Fibroblast of peridontal ligament (primary cell): ENCODE data around the gene CYTIP.

Source experiments
- DNase-seq: peaks from one replicate; pipeline ENCODE4 v3.0.0-alpha.2; 2010; ENCODE audit errors: extremely low read depth

Gene CYTIP

DNA sequence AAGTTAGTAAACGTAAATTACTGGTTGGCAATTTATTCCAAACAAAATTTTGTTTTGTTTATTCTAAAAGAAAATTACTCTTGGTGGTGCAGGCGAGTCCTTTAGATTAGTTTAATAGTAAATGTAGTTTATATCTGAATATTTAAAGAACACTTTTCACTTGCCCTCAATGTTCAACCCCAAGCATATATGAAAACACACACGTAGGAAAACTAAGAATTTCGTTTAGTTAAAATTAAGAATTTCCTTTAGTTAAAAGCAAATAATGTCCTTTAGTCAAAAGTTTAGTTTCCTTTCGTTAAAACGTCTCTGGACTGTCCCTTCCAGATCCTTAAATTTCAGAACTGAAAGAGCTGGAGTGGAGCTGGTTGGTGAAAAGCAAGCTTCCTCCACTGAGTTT is 19.1 kb upstream of the CYTIP start:
- DNase-seq: no peak

DNA sequence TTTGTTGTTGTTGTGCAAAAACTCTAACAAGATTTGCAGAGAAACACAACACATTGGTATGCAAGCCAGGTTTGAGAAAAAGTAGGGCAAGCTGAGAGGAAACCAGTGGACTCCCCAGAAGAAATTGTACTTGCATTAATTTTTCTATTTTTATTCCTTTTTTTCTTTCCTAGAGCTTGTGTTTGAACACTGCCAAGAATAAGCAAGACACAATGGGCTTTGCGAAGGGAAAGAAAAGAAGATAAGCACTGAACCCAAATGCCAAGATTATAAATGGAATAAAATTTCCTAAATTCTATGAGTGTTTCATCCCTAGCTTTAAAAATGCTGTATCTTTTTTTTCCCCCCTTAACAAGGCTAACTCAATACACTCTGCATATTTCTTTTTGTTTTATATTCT is 17.0 kb upstream of the CYTIP start:
- DNase-seq: no peak

DNA sequence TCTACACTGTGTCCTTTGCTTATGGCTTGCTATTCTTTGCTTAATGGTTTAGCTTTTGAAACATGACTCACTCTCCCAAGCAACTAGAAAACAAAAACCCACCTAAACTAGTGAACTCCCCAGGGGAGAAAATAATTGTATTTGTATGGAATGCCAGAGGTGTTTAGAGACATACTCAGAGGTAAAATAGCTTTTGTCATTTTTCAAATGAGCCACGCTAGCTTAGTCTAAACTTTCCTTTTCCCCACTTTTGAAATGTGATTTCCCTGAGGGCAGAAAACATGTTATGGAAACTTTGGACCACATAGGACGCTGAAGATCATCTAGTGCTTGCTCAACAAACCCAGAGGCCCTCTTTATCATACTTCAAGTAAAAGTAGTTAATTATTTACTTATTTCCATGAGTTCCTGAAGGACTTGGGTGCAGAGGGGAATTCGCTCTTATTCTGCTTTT is 16.5 kb upstream of the CYTIP start:
- peak; percentile 44 for DNase-seq

DNA sequence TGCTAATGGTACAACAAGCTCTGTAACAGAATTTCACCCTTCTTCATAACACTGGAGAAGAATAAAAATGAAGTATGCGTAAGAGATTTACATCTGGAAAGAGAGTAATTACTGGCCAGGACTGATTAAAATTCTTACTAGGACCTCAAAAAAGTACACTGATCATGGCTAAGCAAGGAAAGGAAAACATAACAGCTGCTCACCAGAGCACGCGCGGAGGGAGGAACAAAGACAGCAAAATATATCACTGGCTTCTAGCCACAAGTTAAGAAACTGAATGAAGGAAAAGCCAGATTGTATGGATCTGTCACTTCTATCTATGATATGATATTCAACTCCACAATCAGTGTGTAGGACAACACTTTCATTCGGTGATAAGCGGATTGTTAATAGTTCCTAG is 15.6 kb upstream of the CYTIP start:
- no peak for DNase-seq

DNA sequence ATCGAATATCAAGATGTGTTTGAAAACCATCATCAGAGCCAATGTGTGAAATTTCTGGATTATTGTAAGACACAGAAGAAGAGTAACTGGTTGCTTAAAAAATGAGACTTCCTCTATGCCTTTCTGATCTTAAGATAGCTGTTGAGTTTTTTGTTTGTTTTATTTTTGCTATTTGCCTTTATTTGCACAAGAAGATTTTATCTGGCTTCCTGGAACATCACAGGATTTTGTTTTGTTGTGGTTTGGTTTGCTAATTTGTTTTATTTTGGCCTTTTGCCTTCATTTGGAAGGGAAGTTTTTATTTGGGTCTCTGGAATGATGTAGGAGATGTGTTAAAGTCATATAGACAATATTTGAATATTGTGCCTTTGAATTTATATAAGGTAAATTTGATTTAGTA is 3.9 kb upstream of the CYTIP start:
- DNase-seq: no peak

DNA sequence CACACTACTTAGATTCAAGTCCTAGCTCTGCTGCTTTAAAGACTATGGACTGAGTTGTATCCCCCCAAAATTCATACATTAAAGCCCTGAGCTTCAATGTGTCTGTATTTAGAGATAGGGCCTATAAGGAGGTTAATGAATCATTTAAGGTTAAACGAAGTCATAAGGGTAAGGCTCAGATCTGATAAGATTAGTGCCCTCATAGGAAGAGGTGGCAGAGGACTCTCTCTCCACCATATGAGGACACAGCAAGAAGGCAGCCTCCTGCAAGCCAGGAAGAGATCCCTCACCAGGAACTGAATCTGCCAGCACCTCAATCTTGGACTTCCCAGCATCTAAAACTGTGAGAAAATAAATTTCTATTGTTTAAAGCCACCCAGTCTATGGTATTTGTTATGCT is 3.1 kb upstream of the CYTIP start:
- DNase-seq: no peak

DNA sequence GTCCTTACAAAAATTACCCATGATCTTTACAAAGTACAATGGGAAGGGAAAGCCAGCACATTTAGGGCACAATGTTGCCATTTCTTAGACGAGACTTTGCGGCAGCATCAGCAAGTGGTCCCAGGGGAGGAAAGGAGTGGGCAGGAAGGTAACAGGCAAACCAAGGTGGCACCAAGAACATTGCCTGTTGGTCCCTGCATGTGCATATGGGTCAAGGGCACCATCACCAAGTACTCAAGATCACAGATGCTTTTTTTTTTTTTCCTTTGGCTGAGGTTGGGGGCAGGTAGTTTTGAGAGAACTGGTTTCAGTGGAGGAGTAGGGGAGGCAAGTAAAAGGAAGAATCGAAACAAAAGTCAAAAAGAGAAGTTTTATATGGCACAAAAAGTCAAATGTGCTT is 752 bp upstream of the CYTIP start:
- no peak for DNase-seq

DNA sequence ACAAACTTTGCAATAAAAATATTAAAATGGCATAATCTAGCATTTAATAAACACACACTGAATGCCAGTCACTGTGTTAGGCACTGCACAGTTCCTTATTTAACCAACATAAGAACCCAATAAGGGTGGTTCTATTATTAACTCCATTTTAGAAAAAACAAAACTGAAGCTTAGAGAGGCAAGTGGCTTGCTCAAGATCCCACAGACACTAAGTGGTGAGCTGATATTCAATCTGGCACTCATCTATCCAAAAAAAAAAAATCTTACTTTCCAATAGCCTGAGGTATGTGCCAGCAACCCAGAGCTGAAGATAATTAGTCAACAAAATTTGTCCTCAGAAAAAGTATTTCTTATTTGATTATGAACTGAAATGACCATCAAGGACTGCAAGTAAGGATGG is 799 bp downstream of the CYTIP start:
- no peak for DNase-seq

DNA sequence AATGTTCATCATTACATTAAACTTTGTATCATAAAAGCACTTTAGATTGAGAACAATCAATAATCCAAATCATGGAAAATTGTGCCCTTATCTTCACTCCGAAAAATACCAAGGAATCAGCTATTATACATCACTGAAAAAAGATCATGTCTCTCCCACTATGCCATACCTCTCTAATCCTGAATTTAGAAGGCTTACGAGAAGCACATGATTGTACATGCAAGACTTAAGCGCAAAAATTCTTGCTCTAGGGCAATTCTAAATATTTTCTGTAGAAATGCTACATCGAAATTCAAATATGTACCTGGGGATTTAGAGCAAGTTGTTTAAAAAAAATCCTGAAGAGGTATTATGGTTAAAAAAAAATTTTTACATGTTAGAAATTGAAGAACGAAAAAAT is 1.3 kb downstream of the CYTIP start:
- no peak for DNase-seq

DNA sequence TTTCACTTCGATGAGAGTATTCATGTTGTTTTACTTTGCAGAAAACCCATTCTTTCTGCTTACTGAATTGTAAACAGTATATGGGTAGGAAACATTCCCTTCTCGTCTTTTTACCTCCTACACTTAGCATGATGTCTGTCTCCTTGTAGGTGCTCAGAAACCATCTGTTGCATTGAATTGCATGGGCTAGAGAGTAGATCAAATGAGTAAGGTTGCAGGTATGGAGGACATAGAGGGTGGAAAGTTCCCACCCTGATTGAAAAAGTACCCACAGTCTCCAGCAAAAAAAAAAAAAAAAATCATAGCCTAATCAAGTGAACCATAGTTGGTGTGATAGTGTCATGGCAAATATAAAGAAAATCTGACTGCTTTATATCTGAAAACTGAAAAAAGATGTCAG is 1.7 kb downstream of the CYTIP start:
- DNase-seq: no peak

DNA sequence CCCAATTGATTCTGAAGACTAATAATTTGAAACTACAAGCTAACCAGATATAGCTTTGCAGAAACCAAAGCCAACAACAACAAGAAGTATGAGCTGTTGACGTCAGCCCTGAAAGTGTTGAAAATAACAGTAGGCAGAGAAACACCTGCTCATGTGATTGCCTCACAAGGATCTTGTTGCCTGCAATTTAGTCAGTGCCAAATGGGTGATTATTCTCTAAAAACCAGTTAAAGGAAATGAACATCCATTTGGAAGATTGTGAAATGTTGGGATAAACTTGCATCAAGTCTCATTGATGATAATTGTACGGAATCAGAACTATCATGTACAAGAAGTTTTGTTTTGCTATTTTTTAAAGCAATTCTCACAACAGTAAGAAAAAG is 2.8 kb downstream of the CYTIP start:
- peak; percentile 23 for DNase-seq

DNA sequence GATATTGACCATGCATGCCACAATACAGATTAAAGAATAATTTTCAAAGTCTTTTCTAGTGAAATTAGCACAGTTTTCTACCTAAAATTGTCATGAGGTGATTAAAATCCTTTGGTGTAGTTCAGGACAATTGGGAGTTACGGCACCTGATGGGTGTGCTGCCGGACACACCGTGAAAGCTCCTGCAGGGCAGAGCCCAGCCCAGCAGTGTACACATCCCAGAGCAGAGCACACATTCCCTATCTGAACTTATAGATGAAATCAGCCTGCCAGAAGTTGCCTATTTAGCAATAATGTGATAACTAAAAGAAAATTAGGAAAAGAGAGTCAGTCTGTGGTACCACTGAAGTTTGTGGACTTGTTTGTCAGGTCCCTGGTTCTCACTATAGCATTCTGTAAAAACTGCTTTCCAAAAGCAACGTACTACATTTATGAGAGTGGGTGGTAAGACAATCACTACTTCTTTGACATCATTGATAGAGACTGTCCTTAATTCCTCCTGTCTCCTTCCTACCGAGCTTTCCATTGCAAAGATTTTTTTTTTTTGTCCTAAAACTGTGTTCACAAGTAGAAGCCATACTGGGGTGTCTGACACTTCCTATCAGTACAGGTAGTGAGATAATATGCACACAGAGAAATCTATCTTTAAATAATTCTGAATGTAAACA is 3.4 kb downstream of the CYTIP start:
- no peak for DNase-seq

DNA sequence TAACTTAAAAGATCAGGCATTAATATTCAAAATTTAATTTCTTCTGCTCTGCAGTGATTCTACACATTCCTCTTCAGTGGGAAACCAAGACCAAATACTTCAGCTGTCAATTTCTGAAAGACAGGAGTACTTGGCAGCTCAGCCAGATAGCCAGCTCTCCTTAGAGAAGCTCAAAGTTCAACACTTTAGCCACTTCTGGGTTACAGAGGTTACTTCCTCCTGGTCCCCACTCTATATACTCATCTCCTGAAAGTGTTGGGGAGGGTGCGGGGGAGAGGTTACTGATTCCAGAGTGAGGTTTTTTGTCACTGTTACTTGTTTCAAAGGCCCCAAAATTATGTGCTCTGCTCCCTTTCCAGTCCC is 4.1 kb downstream of the CYTIP start:
- no peak for DNase-seq

DNA sequence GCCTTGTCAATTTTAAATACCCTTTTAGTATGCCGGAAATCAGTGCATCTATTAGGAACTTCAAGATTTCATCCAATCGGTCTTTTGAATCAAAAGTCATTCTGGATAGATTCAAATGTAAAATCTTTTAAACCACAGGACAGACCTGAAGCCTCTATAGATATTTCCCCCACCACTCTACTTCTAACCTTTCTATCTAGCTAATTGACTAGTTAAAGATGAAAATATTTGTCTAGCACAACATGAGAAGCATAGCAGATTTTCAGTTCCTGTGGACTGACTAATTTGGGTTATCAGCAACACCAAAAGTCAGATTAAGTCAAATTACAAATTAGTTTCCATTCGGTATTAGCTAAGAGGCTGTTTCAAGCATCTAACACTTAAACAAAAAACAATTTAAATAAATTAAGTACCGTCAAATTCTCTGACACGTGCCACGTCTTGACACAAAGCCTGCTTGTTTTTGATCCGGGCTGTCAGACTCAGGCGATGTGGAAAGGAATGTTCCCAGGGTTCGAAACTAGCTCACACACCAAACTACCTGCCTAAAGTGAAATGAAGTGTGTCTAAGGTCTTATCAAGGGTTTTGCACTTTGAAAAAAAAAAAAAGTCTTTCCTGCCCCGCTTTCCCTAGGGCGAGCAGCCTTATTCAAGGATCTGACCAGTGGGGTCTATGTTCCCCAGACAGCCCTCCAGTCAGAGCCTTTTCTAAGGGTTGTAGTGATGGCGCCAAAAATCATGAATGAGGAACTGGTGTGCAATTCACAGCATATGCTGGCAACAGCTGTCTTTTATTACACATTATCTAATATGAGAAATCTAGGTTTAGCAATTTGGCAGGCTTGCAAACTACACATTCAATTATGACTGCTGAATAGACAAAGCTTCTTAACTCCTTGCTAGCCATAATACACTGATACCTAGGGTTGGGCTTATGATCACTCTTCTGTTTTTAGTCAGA is 4.7 kb downstream of the CYTIP start:
- DNase-seq: peak; percentile 88

DNA sequence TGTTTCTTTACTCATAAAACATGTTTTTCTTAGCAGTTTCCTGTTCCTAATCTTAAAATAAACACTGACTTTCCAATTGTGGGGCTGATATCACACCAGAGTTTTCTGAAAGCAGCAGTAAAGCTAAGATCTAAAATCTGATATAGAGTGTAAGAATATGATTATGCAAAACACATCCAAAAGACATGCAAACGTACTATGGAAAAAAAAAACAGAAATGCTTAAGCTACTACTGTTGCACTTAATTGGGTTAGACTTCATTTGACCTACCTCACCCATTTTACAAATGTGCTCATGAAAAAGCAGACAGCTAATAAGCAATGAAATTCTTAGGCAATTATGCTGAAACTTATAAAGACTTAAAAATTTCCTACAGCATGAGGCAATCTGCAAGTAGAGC is 10.5 kb downstream of the CYTIP start:
- DNase-seq: peak; percentile 24

DNA sequence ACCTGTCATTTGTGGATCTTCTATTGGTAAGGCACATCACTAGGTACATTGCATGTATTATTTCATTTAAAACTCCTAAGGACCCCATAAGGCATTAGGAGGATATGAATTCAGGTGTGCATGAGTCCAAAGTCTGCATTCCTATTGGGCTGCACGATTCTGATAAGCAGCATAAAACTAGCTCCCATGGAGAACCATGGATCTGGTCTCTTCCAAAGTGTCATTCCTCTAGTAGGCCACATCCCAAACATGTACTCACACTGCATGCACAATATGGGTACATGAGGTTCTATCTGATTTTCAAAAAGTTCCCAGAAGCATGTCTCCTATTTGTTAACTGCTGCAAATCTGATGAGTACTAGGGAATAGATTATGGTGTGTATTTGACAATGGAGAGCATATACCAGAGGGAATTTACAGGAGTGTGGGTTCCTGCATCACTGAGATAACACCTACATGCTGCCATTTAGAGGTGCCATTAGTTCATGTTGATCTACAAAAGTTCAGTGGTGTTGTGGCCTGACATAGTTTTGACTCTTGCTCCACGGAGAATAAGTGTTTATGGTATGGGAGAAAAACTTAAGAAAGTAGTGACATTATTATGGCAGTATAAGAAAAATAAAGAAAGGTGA is 11.3 kb downstream of the CYTIP start:
- no peak for DNase-seq

DNA sequence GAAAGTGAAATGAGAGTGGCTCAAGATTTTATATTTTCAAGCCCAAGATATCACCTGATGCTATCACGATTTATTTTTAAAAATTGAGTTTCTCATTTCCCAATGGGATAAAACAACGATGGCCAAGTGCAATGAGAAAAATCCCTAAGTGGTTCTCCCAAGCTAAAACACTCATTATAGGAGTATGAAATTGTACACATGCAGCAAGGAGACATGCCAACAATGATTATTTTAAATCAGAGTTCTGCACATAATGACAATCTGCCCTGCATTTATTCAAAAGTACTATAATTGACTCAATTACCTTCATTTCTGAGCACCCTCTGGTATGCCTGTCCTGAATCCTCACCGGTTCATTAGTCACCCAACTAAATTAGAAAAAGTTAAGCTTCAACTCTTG is 12.7 kb downstream of the CYTIP start:
- DNase-seq: no peak

DNA sequence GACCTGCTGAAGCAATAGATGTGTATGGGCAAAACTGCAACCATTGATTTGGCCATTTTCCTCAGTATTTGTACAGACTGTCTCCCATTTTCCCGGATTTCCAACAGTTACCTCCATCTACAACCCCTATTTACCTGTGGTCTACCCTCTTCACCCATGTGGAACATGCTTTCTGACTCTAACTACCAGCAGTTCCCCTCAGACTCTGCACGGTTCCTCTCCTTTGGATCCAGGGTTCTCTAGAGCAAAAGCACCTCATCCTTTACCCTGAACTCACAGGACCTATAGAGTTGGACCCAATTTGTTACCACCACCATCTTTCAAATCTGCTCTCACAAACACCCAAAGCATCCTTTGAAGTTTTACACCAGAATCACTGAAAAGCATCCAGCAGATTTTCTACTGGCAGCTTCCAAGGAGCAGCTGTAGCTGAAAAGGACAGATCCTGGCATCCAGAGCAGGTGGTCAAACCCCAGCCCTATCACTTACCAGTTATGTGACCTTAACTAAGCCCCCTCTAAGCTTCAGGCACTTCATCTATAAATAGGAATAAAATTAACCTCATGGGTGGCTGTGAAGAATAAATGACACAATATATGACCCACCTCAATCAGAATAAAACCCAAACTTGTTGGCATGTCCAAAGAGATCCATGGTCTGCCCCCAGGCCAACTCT is 15.3 kb downstream of the CYTIP start:
- DNase-seq: no peak

DNA sequence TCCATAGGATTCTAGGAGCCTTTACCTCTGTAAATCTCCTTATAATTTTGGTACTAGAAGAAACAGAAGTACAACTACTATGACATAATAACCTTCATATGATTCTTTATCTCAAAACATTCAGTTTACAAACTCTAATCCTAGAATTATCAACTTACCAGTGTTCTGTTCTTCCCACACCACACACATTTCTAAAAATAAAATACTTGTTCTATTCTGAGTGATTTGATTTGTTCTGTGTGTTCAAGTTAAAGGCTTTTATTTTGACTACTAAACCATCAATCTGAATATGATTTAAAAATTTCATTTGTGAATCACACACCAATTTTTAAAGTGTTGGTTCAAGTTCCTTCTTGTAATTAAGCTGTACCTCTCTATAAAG is 16.0 kb downstream of the CYTIP start:
- no peak for DNase-seq

DNA sequence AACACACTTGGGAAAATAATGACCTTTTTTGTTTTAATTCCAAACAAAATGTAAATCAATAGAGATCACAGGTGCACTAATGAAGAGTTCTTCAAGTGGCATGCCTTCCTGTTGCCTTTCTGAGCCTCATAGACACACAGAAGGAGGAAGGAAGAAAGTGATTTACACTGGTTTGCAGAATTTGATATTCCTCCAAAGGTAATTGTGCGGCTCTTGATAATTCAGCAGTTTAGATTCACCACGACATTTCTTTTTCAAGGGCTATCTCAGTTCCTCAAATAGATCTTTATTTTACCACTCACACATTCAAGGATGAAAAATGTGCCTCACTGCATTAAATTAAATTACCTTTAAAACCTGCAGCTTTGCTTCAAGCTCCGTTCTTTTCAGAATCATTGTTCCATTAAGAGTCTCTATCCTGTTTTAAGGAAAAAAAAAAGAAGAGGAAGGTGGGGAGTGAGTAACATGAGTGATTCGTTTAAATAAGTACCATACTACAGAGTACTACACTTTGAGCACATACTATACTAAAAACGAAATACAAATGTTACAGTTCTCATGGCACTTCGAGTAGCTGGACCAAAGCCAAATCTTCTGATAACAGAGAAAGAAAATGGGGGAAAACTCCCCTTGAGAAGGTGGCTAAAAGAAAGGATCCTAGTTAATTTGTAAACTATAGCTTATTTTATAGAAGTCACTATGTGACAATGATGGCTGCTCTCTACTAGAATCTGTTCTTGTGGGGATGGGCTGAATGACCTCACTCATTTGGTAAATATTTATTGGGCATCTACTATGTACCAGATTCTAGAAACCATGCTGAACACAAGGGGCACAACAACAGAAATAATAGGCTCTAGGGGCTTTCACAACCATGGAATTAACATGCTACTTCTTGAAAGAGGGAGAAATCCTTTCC is 16.6 kb downstream of the CYTIP start:
- DNase-seq: no peak

DNA sequence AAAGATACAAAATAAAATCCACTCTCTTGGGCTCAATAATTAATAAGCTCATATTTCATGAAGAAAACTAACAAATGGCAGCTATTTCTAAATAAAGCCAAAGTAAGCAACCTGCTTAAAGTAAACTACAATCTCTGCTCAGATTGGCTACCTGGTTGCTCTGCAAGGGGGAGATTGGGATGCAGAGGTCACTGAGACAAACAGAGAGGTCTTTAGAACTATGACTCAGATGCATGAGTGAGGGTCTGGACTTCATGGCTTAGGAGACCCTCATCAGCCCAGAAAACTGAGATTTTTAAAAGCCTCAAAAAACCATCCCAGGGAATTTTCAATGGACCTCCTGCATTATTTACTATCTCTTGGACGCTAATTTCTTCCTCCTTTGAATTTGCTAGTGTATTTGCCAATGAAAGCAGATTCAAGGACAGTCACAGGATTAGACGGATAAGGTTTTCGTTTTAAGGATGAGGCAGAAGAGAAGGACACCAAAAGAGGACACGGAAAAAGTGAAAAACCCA is 17.4 kb downstream of the CYTIP start:
- no peak for DNase-seq
